SJSA1 (cell line): Measurements from ENCODE around the gene ARID2. TPM values are rescaled to one million over a fixed set of nuclear protein-coding genes. Genes with fewer than 3 reads are reported as not detected.

Experiments used
- DNase-seq, 2 experiments: peaks; one replicate each; pipeline ENCODE4 v3.0.0-alpha.2; 2015 to 2020; ENCODE audit warnings: low spot score in 2 of 2, low read depth in 1 of 2
- H3K27ac ChIP-seq: fragments of 250-450 bp; sonication (Bioruptor Pico); 2 replicates; pipeline ENCODE4 v1.5.1; 2020; ENCODE audit warnings: mild to moderate bottlenecking, moderate library complexity
- H3K27me3 ChIP-seq: fragments of 250-450 bp; sonication (Bioruptor Pico); replicated peaks from 2 replicates; pipeline ENCODE4 v1.5.1; 2020; ENCODE audit warnings: mild to moderate bottlenecking, moderate library complexity
- H3K36me3 ChIP-seq: fragments of 250-450 bp; sonication (Bioruptor Pico); 2 replicates; pipeline ENCODE4 v1.5.1; 2020; ENCODE audit warnings: mild to moderate bottlenecking
- H3K4me1 ChIP-seq: fragments of 250-450 bp; sonication (Bioruptor Pico); replicated peaks from 2 replicates; pipeline ENCODE4 v1.6.1; 2021; ENCODE audit warnings: mild to moderate bottlenecking
- H3K4me3 ChIP-seq: fragments of 250-450 bp; sonication (Bioruptor Pico); 2 replicates; pipeline ENCODE4 v1.5.1; 2020; ENCODE audit warnings: mild to moderate bottlenecking
- H3K9me3 ChIP-seq: fragments of 250-450 bp; sonication (Bioruptor Pico); replicated peaks from 2 replicates; pipeline ENCODE4 v1.5.1; 2020; ENCODE audit warnings: mild to moderate bottlenecking
- total RNA-seq: library from RNA; depleted of rRNA; stranded (reverse); fragments of >200 nt; shearing (Covaris generic); gene quantifications from 2 replicates; pipeline ENCODE4 v1.2.3, GENCODE V29; 2014

Gene ARID2
- total RNA-seq, 1 experiment from 2014 or later: 12.0 TPM

DNA sequence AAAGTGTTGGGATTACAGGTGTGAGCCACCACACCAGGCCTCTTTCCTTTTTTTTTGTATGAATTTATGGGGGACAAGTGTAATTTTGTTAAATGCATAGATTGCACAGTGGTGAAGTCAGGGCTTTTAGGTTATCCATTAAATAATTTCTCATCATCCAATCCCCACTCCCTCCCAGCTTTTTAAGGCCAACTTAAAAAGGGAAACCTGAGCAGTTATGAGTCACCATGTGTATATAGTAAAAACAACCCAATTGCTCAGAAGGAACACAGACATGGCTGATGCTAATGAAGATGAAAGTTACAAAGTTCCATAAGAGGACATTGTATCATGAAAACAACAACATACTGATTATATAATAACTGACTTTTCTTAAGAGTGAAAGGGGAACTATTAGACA lies 25.6 kb upstream of the ARID2 start:
- H3K27me3 ChIP-seq: 0 out of 2 replicates have a peak, but pooled peaks cover 2% of the 10 kb centered on the region
- H3K27ac ChIP-seq: no peak overlapping the region
- H3K4me1 ChIP-seq: no peaks in the 10 kb centered on the region
- no peaks in the 10 kb centered on the region for H3K9me3 ChIP-seq
- H3K36me3 ChIP-seq: no peaks in the 10 kb centered on the region
- no peak overlapping the region for H3K4me3 ChIP-seq
- no peak for DNase-seq

DNA sequence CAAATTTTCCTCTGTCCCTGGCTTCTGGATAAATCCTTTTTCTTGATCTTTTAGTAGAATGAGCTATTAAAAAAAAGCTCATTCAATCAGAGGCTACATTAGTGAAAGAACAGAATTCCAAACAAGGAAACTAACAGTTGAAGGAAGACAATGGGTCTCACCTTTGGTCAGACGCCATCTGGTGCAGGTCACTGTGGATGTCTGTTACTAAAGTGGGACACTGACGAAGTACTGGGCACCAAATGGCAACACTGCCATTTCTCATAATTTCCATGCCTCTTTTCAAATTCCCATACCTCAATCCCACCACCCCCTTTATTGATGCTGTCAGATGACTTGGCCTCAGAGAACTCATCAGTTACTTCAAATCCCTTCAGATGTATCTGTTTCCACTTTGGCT lies 24.5 kb upstream of the ARID2 start:
- H3K27ac ChIP-seq: no peak overlapping the region
- H3K9me3 ChIP-seq: no peaks in the 10 kb centered on the region
- H3K36me3 ChIP-seq: no peaks in the 10 kb centered on the region
- H3K4me3 ChIP-seq: no peak overlapping the region
- DNase-seq: no peak
- no peaks in the 10 kb centered on the region for H3K4me1 ChIP-seq
- no peaks in the 10 kb centered on the region for H3K27me3 ChIP-seq

DNA sequence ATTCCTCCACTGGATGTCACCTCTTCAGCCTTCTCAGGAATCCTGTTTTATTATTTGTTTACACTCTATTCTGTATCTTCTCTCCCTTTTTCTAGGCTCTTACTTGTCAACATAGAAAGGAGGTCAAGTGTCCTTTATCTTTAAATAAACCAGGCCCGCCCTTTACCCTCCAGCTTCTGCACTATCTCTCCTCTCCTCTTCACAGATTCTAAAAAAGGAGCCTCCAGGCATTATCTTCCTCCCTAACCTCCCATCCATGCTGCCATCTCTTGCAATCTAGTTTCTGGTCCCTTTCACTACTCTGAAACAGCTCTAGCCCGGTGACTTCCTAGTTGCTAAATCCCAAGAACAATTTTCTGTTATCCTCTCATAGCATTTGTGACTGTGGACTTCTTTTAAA lies 24.1 kb upstream of the ARID2 start:
- Histone ChIP-seq H3K36me3 (no peaks in the 10 kb centered on the region), H3K27ac (no peak overlapping the region), H3K4me1 (no peaks in the 10 kb centered on the region), H3K9me3 (no peaks in the 10 kb centered on the region), H3K4me3 (no peak overlapping the region), H3K27me3 (no peaks in the 10 kb centered on the region)
- no peak for DNase-seq

DNA sequence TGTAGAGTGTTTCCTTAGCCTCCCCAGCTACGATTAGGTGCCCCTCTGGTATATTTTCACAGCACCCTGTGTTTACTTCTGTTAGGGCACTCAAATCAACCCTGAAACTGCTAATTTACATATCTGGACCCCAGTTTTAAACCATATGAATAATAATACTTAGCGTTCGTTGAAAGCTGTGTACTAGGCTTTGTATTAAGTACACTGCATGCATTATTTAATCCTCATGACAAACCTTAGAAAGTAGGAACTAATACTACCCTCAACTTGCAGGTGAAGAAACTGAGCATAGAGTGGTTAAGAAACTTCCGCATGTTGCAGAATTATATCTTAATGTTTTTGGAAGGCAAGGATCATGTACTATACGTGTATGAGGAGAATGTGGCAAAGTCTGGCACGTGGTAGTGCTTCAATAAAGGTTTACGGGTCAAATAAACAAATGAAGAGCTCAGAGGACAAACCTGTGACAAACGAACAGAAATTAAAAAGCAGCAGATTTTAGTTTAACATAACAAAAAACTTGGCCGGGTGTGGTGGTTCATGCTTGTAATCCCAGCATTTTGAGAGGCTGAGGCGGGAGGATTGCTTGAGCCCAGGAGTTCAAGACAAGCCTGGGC lies 22.2 kb upstream of the ARID2 start:
- Histone ChIP-seq H3K27me3 (no peaks in the 10 kb centered on the region), H3K27ac (no peak overlapping the region), H3K36me3 (no peaks in the 10 kb centered on the region), H3K4me3 (no peak overlapping the region), H3K4me1 (no peaks in the 10 kb centered on the region), H3K9me3 (no peaks in the 10 kb centered on the region)
- DNase-seq: no peak

DNA sequence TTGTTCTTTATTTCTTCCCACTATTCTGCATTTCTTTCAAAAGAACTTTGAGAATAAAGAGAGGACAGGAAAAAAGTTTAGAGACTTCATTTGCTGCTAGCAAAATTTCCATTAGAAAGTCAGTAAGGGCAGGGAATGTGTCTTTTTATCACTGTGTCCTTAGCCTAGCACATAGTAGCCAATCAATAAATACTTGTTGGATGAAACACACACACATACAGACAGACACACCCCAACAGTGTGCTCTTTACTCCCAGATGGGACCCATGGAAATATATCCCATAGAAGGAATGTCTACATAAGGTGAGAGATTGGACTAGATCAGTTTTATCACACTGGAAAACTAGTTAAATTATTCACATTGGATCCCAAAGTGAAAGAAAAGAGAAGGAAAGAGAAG lies 21.1 kb upstream of the ARID2 start:
- H3K27me3 ChIP-seq: no peaks in the 10 kb centered on the region
- no peak overlapping the region for H3K4me3 ChIP-seq
- no peak for DNase-seq
- no peaks in the 10 kb centered on the region for H3K4me1 ChIP-seq
- no peaks in the 10 kb centered on the region for H3K9me3 ChIP-seq
- no peak overlapping the region for H3K27ac ChIP-seq
- no peaks in the 10 kb centered on the region for H3K36me3 ChIP-seq

DNA sequence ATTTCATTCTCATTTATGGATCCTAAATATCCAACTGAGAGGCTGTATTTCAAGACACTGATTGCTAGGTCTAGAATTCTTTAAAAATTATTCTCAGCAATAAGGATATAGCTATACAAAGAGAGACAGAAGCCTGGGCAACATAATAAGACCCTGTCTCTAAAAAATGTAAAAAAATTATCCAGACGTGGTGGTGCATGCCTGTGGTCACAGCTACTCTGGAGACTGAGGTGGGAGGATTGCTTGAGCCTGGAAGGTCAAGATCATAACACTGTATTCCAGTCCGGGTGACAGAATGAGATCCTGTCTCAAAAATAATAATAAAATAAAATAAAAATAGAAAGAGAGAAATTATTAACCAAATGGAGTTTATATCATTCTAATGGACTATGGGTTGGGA lies 20.6 kb upstream of the ARID2 start:
- no peak overlapping the region for H3K4me3 ChIP-seq
- H3K36me3 ChIP-seq: no peaks in the 10 kb centered on the region
- H3K9me3 ChIP-seq: no peaks in the 10 kb centered on the region
- no peaks in the 10 kb centered on the region for H3K4me1 ChIP-seq
- no peak for DNase-seq
- H3K27ac ChIP-seq: no peak overlapping the region
- H3K27me3 ChIP-seq: no peaks in the 10 kb centered on the region

DNA sequence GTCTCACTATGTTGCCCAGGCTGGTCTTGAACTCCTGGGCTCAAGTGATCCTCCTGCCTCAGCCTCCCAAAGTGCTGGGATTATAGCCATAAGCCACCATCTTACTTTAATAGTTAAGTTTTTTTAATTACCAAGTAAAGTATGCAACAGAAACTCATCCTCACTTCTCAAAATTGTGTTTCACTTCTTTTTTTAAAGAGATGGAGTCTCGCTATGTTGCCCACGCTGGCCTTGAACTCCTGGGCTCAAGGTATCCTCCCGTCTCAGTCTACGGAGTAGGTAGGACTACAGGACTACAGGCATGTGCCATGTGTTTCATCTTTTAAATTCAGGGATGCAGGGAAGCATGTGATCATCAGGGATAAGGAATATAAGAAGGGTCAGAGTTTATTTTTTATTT lies 17.2 kb upstream of the ARID2 start:
- Histone ChIP-seq H3K4me3 (no peak overlapping the region), H3K4me1 (no peaks in the 10 kb centered on the region), H3K27me3 (no peaks in the 10 kb centered on the region), H3K27ac (no peak overlapping the region), H3K9me3 (no peaks in the 10 kb centered on the region), H3K36me3 (no peaks in the 10 kb centered on the region)
- DNase-seq: no peak

DNA sequence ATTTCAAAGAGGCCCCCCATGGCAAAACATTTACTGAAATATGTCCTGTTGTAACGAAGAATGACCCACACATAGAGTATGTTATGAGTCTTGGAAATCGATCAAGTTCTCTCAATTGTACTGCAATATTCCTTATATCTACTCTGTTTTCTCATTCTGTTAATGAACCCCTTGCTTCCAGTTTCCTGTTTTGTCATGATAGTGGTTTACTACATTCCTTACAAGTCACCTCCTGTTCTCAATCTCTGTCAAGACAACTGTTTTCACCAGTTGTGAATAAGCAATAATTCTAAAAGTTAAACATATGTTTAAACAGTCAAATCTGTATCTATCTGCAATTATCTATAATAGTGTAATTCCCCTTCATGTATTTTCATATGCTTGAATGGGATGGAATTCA lies 16.4 kb upstream of the ARID2 start:
- Histone ChIP-seq H3K9me3 (no peaks in the 10 kb centered on the region), H3K27me3 (no peaks in the 10 kb centered on the region), H3K36me3 (no peaks in the 10 kb centered on the region), H3K4me1 (no peaks in the 10 kb centered on the region), H3K4me3 (no peak overlapping the region), H3K27ac (no peak overlapping the region)
- DNase-seq: no peak

DNA sequence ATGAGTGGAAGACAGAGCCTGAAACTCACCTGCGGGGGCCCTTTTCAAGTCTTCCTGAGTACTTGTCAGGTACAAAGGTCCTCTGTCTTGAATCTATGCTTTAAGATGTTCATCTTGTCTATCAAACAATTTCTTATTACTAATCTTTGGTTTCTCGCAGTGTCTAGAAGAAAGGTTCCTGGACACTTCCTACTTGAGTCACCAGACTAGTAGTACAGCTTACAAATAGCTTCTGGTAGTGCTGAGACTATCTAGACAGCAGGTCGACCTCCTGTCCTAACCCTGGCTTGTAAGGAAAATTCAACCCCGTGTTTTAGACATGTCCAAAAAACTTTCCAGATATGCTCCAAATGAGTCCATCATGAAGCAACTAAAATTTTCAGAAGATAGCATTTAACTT lies 11.2 kb upstream of the ARID2 start:
- H3K27ac ChIP-seq: no peak overlapping the region
- H3K9me3 ChIP-seq: no peaks in the 10 kb centered on the region
- no peaks in the 10 kb centered on the region for H3K4me1 ChIP-seq
- DNase-seq: no peak
- no peaks in the 10 kb centered on the region for H3K36me3 ChIP-seq
- H3K27me3 ChIP-seq: no peaks in the 10 kb centered on the region
- H3K4me3 ChIP-seq: no peak overlapping the region

DNA sequence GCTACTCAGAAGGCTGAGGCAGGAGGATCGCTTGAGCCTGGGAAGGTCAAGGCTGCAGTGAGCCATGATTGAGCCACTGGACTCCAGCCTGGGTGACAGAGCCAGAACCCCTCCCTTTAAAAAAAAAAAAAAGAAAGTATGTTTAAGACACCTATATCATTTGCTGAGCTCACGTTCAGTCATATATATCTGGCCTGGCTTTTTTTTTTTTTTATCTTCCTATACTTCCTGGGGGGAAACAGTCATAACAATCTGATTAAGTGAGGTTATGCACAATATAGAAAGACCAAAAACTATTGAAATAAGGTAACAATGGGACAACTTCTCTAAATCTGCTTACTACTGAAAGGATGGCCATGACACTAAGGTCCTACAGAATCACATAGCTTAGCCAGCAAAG lies 9.4 kb upstream of the ARID2 start:
- DNase-seq: no peak
- no peaks in the 10 kb centered on the region for H3K9me3 ChIP-seq
- H3K36me3 ChIP-seq: no peaks in the 10 kb centered on the region
- H3K27ac ChIP-seq: no peak overlapping the region
- H3K4me3 ChIP-seq: no peak overlapping the region
- H3K4me1 ChIP-seq: no peaks in the 10 kb centered on the region
- H3K27me3 ChIP-seq: no peaks in the 10 kb centered on the region

DNA sequence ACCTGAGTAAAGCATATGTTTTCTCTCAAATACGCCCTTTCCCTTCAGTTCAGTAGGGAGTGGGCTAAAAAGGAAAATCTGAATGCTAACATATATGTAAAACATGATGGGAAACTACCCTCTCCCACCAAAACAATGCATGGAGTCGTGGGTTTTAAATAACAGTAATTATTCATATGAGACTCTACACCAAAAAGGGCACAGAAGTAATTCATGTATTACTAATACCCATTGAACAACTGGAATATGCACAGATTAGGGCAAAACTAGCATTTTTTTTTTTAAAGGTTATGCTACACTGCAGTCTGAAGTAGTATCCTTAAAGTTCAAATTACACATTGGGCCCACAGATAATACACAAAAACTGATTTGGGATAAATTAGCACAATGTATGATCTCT lies 8.1 kb upstream of the ARID2 start:
- H3K27ac ChIP-seq: no peak overlapping the region
- no peak for DNase-seq
- H3K27me3 ChIP-seq: no peaks in the 10 kb centered on the region
- H3K9me3 ChIP-seq: no peaks in the 10 kb centered on the region
- no peaks in the 10 kb centered on the region for H3K36me3 ChIP-seq
- no peak overlapping the region for H3K4me3 ChIP-seq
- H3K4me1 ChIP-seq: no peaks in the 10 kb centered on the region

DNA sequence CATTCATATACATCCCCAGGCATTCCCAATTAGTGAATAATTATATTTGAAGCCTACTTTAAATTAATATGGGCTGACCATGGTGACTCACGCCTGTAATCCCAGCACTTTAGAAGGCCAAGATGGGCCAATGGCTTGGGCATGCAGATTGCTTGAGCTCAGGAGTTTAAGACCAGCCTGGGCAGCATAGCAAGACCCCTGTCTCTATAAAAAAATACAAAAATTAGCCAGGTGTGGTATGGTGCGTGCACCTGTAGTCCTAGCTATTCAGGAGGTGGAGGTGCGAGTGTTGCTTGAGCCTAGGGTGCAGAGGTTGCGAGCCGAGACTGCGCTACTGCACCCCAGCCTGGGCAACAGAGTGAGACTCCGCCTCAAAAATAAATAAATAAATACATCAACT lies 7.6 kb upstream of the ARID2 start:
- H3K27me3 ChIP-seq: no peaks in the 10 kb centered on the region
- DNase-seq: no peak
- no peak overlapping the region for H3K27ac ChIP-seq
- H3K4me1 ChIP-seq: no peaks in the 10 kb centered on the region
- H3K4me3 ChIP-seq: no peak overlapping the region
- no peaks in the 10 kb centered on the region for H3K9me3 ChIP-seq
- H3K36me3 ChIP-seq: peaks cover 1% of the 10 kb centered on the region; the same call in 1 of the 2 replicates

DNA sequence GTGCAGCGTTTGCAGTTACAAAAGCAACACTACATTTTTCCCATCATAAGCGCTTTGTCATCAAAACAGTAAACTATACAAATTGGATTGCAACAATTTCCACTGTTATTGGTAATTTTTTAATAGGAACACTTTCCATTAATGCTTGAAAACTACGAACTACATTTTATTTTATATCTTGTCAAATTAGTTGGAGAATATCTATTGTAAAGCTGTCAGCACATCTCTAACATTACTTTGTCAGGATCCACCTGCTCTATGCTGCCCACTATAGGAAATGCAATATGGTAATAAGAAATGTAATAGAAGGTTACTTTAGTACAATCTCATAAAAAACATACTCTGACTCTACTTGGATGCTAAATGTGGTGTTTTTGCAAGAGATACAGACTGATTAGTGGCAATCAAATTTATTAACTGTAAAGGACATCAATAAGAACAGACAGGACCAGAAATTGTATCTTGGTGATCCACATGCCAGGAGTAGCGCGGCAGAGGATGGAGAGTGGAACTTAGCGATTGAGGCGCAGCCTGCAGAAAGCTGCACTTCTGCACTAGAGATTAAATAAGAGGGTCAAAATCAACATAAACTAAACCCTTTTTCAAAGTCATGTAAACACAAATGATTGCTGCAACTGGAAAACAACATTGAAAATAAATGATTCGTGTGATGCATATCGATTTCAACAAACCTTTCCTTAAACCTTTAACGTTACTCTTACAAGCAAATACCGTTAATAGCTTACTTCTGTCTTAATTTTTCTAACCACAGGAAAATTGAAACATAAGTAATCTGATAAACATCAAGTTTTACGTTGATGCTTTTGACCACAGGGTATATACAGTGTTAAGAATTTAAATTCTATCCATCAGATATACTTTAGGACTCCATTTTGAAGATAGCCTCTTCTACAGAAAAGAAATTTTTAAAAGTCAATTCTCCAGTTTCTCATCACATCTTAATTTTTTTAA lies 3.6 kb upstream of the ARID2 start:
- peak in 1 of 2 experiments; percentile 46 for DNase-seq
- Histone ChIP-seq H3K27ac (no peak overlapping the region; the same call in 1 of the 2 replicates), H3K4me3 (peak overlapping the region; percentile 69), H3K4me1 (no peaks in the 10 kb centered on the region; the same call in 1 of the 2 replicates), H3K27me3 (no peaks in the 10 kb centered on the region), H3K36me3 (peaks cover 3% of the 10 kb centered on the region; the same call in 1 of the 2 replicates), H3K9me3 (no peaks in the 10 kb centered on the region)

DNA sequence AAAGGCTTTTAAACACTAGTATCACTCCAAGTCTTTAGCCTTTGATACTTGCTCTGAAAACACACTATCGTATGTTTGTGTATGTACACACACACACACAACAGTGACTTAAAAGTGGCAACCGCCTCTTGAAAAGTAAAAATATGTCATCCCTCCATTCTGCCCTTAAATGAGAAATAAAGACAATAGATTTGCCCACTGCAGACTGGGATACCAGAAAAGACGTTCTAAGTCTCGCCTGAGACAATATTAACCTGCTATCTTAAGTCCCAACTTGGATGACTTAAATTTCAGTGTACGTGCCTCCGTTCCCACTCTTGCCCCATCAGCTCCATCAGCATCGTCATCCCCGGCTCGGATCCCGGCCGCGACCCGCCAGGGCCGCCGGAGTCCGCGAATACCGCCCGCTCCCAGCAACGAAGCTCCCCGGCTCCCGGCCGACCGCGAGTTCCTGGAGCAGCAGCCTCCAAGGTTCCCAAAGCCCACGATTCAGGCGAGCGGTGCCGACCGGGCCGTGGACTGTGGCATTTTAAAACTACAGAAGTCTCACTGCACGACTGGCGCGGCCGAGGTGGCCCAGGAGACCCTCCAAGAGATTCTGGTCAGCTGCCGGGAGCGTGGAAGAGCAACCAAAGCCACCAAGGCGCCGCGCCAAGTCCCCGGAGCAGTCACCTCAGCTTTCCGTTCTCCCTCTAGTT lies 2.8 kb upstream of the ARID2 start:
- H3K27me3 ChIP-seq: no peaks in the 10 kb centered on the region
- H3K36me3 ChIP-seq: peaks cover 8% of the 10 kb centered on the region; the same call in 1 of the 2 replicates
- peak overlapping the region; percentile 88 for H3K27ac ChIP-seq
- H3K4me1 ChIP-seq: peaks cover 4% of the 10 kb centered on the region; the same call in 1 of the 2 replicates
- DNase-seq: peak in 1 of 2 experiments; percentile 45
- H3K9me3 ChIP-seq: no peaks in the 10 kb centered on the region
- peak overlapping the region; percentile 69 for H3K4me3 ChIP-seq
